ENCODE measurements around the gene AHCYL2.
A peak's percentile ranks its signal among the peaks of the same experiment; 100 is the strongest.
"Not testable (repeated sequence)": the region's sequence is repeated elsewhere in the genome, so short reads cannot be mapped to it uniquely, and the experiment has no call there.

AHCYL2 gene

DNA sequence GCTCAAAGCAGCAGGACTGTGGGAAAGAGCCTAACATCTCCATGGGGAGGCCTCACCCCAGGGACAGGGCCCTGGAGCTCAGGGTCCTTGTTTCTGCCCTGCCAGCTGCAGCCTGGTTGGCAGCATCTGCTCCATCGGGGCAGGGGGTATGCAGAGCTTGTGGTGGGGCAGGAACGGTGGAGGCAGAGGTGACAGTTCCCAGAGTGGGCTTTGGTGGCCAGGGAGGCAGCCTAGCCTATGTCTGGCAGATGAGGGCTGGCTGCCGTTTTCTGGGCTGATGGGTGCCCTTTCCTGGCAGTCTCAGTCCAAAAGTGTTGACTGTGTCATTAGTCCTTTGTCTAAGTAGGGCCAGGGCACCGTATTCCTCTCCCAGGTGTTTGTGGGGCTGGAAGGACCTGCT lies 12.2 kb upstream of the AHCYL2 start:
- no peak overlapping the region for H3K4me2 ChIP-seq (ENCODE audit: low read length)
- TF ChIP-seq, protein P1, sequence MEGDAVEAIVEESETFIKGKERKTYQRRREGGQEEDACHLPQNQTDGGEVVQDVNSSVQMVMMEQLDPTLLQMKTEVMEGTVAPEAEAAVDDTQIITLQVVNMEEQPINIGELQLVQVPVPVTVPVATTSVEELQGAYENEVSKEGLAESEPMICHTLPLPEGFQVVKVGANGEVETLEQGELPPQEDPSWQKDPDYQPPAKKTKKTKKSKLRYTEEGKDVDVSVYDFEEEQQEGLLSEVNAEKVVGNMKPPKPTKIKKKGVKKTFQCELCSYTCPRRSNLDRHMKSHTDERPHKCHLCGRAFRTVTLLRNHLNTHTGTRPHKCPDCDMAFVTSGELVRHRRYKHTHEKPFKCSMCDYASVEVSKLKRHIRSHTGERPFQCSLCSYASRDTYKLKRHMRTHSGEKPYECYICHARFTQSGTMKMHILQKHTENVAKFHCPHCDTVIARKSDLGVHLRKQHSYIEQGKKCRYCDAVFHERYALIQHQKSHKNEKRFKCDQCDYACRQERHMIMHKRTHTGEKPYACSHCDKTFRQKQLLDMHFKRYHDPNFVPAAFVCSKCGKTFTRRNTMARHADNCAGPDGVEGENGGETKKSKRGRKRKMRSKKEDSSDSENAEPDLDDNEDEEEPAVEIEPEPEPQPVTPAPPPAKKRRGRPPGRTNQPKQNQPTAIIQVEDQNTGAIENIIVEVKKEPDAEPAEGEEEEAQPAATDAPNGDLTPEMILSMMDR (IDR thresholded peaks at IDR 0.05): no peak
- H2AFZ ChIP-seq: no peak overlapping the region
- H3K9me3 ChIP-seq (ENCODE audit: control insufficient read depth, low read length): no peaks in the 10 kb centered on the region
- no peaks in the 10 kb centered on the region for H3K27me3 ChIP-seq (ENCODE audit: control insufficient read depth, insufficient read depth, low read length)
- no peak overlapping the region for H3K4me3 ChIP-seq (ENCODE audit: low read depth, low read length)
- no peaks in the 10 kb centered on the region for H3K36me3 ChIP-seq (ENCODE audit: control insufficient read depth, insufficient read depth, low read length)
- H3K9ac ChIP-seq: no peak overlapping the region
- no peak overlapping the region for H3K27ac ChIP-seq
- H3K4me1 ChIP-seq: no peaks in the 10 kb centered on the region
- H3K79me2 ChIP-seq: no peaks in the 10 kb centered on the region

- Histone ChIP-seq H3K36me3 (ENCODE audit: control insufficient read depth, insufficient read depth, low read length) (no peaks in the 10 kb centered on the region), H3K9me3 (ENCODE audit: control insufficient read depth, low read length) (no peaks in the 10 kb centered on the region), H3K4me3 (ENCODE audit: low read depth, low read length) (no peak overlapping the region), H3K79me2 (no peaks in the 10 kb centered on the region), H3K4me1 (no peaks in the 10 kb centered on the region), H3K9ac (no peak overlapping the region), H3K27me3 (ENCODE audit: control insufficient read depth, insufficient read depth, low read length) (no peaks in the 10 kb centered on the region), H3K27ac (no peak overlapping the region), H2AFZ (peak overlapping the region; percentile 28), H3K4me2 (ENCODE audit: low read length) (no peak overlapping the region)
- TF ChIP-seq, protein P1 (IDR thresholded peaks at IDR 0.05): no peak
These were observed 11.0 kb upstream of the AHCYL2 start for GRCh38 chr7:129213828-129214227.

DNA sequence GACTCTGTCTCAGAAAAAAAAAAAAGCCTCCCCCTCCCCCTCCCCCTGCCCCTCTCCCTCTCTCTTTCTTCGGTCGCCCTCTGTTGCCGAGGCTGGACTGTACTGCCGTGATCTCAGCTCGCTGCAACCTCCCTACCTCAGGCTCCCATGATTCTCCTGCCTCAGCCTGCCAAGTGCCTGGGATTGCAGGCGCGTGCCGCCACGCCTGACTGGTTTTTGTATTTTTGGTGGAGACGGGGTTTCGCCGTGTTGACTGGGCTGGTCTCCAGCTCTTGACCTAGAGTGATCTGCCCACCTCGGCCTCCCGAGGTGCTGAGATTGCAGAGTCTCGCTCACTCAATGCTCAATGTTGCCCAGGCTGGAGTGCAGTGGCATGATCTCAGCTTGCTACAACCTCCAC lies 9.1 kb upstream of the AHCYL2 start:
- not testable (repeated sequence) for H2AFZ ChIP-seq; H3K36me3 ChIP-seq (ENCODE audit: control insufficient read depth, insufficient read depth, low read length); H3K9me3 ChIP-seq (ENCODE audit: control insufficient read depth, low read length); H3K4me2 ChIP-seq (ENCODE audit: low read length); H3K9ac ChIP-seq; H3K4me3 ChIP-seq (ENCODE audit: low read depth, low read length); H3K27ac ChIP-seq; H3K4me1 ChIP-seq; H3K27me3 ChIP-seq (ENCODE audit: control insufficient read depth, insufficient read depth, low read length); H3K79me2 ChIP-seq

DNA sequence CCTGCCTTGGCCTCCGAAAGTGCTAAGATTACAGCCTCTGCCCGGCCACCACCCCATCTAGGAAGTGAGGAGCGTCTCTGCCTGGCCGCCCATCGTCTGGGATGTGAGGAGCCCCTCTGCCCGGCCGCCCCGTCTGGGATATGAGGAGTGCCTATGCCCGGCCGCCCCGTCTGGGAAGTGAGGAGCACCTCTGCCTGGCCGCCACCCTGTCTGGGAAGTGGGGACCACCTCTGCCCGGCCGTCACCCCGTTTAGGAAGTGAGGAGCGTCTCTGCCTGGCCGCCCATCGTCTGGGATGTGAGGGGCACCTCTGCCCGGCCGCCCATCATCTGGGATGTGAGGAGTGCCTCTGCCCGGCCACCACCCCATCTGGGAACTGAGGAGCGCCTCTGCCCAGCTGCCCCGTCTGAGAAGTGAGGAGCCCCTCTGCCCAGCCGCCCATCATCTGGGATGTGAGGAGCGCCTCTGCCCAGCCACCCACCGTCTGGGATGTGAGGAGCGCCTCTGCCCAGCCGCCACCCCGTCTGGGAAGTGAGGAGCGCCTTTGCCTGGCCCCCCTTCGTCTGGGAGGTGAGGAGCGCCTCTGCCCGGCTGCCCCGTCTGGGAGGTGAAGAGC lies 8.6 kb upstream of the AHCYL2 start:
- not testable (repeated sequence) for H3K4me1 ChIP-seq; H3K27me3 ChIP-seq (ENCODE audit: control insufficient read depth, insufficient read depth, low read length); H3K9ac ChIP-seq; H3K4me3 ChIP-seq (ENCODE audit: low read depth, low read length); H3K79me2 ChIP-seq; H3K4me2 ChIP-seq (ENCODE audit: low read length); H3K27ac ChIP-seq; H2AFZ ChIP-seq; H3K36me3 ChIP-seq (ENCODE audit: control insufficient read depth, insufficient read depth, low read length); H3K9me3 ChIP-seq (ENCODE audit: control insufficient read depth, low read length)

DNA sequence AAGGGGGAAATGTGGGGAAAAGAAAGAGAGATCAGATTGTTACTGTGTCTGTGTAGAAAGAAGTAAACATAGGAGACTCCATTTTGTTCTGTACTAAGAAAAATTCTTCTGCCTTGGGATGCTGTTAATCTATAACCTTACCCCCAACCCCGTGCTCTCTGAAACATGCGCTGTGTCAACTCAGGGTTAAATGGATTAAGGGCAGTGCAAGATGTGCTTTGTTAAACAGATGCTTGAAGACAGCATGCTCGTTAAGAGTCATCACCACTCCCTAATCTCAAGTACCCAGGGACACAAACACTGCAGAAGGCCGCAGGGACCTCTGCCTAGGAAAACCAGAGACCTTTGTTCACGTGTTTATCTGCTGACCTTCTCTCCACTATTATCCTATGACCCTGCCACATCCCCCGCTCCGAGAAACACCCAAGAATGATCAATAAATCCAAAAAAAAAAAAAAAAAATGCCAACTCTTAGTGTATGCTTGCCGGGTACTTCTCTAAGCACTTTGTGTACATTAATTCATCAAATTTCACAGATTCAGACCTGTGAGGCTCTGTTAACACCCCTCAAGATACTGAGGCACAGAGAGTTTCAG lies 7.9 kb upstream of the AHCYL2 start:
- H3K27me3 ChIP-seq (ENCODE audit: control insufficient read depth, insufficient read depth, low read length); H3K79me2 ChIP-seq; H3K4me3 ChIP-seq (ENCODE audit: low read depth, low read length); H3K9me3 ChIP-seq (ENCODE audit: control insufficient read depth, low read length); H3K4me1 ChIP-seq; H3K27ac ChIP-seq; H3K9ac ChIP-seq; H3K36me3 ChIP-seq (ENCODE audit: control insufficient read depth, insufficient read depth, low read length); H2AFZ ChIP-seq; H3K4me2 ChIP-seq (ENCODE audit: low read length): not testable (repeated sequence)

DNA sequence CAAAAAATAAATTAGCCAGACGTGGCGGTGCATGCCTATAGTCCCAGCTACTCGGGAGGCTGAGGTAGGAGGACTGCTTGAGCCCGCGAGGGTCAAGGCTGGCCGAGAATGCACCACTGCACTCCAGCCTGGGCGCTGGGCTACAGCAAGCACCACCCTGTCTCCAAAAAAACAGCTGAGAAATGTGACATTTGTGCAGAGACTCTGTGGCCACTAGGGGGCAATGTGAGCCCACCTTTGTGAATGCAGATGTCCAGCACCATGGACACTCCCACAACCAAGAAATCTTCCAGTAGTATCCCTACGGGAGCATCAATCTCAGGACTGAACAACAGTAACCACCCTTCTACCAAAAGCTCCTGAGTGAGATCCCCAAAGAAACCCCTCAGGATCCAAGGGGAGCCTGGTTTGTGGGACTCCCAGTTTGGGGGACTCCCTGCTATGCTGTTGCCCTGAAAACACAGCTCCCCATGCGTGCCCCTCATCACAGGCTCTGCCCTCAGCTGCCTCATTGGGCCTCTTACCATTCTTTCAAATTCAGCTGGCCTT lies 6.2 kb upstream of the AHCYL2 start:
- H3K9ac ChIP-seq: no peak overlapping the region
- no peak overlapping the region for H3K4me3 ChIP-seq (ENCODE audit: low read depth, low read length)

GRCh38 chr7:129219166-129219565 lies 5.7 kb upstream of the AHCYL2 start:
- H3K27me3 ChIP-seq (ENCODE audit: control insufficient read depth, insufficient read depth, low read length); H3K27ac ChIP-seq; H2AFZ ChIP-seq; H3K79me2 ChIP-seq; H3K4me2 ChIP-seq (ENCODE audit: low read length); H3K9ac ChIP-seq; H3K9me3 ChIP-seq (ENCODE audit: control insufficient read depth, low read length); H3K4me3 ChIP-seq (ENCODE audit: low read depth, low read length); H3K4me1 ChIP-seq; H3K36me3 ChIP-seq (ENCODE audit: control insufficient read depth, insufficient read depth, low read length): not testable (repeated sequence)

More for the DNA sequence above, 6.2 kb upstream of the AHCYL2 start:
- no peaks in the 10 kb centered on the region for H3K27me3 ChIP-seq (ENCODE audit: control insufficient read depth, insufficient read depth, low read length)
- H3K36me3 ChIP-seq (ENCODE audit: control insufficient read depth, insufficient read depth, low read length): no peaks in the 10 kb centered on the region
- H3K4me1 ChIP-seq: no peaks in the 10 kb centered on the region
- peak overlapping the region; percentile 63 for H2AFZ ChIP-seq
- H3K79me2 ChIP-seq: no peaks in the 10 kb centered on the region
- no peak overlapping the region for H3K4me2 ChIP-seq (ENCODE audit: low read length)
- TF ChIP-seq, protein P1 (IDR thresholded peaks at IDR 0.05): peak; percentile 95
- no peaks in the 10 kb centered on the region for H3K9me3 ChIP-seq (ENCODE audit: control insufficient read depth, low read length)
- no peak overlapping the region for H3K27ac ChIP-seq
